MM.1S (cell line): ENCODE data around the gene E2F2.
A peak's percentile ranks its signal among the peaks of the same experiment; 100 is the strongest.

Experiments used
- DNase-seq: peaks from one replicate; pipeline ENCODE4 v3.0.0-alpha.2; 2015
- H2AFZ ChIP-seq: fragments of 300-600 bp; sonication (generic); 2 replicates; pipeline ENCODE4 v1.6.0; 2016; ENCODE audit warnings: antibody characterized with exemption, low read length
- H3F3A ChIP-seq: fragments of 300-600 bp; sonication (generic); 2 replicates; pipeline ENCODE4 v1.6.1; 2016; ENCODE audit warnings: mild to moderate bottlenecking, antibody characterized with exemption, low read length, moderate library complexity, mixed read lengths; ENCODE audit not compliant: insufficient read depth
- H3K27ac ChIP-seq: fragments of 300-600 bp; sonication (generic); 2 replicates; pipeline ENCODE4 v1.5.1; 2016; ENCODE audit warnings: mild to moderate bottlenecking, low read length
- H3K27me3 ChIP-seq: fragments of 300-600 bp; sonication (generic); replicated peaks from 2 replicates; pipeline ENCODE4 v1.6.0; 2016; ENCODE audit warnings: low read length; ENCODE audit not compliant: insufficient read depth
- H3K36me3 ChIP-seq: fragments of 300-600 bp; sonication (generic); replicated peaks from 2 replicates; pipeline ENCODE4 v1.6.1; 2016; ENCODE audit warnings: mild to moderate bottlenecking, low read length, mixed read lengths; ENCODE audit not compliant: insufficient read depth
- H3K4me1 ChIP-seq: fragments of 300-600 bp; sonication (generic); 2 replicates; pipeline ENCODE4 v1.6.1; 2016; ENCODE audit warnings: low read length, mixed read lengths
- H3K4me2 ChIP-seq: fragments of 300-600 bp; sonication (generic); 2 replicates; pipeline ENCODE4 v1.6.0; 2016; ENCODE audit warnings: low read depth, low read length
- H3K4me3 ChIP-seq: fragments of 300-600 bp; sonication (generic); 2 replicates; pipeline ENCODE4 v1.5.1; 2016; ENCODE audit warnings: low read length, mixed read lengths
- H3K79me2 ChIP-seq: fragments of 300-600 bp; sonication (generic); 2 replicates; pipeline ENCODE4 v1.6.1; 2016; ENCODE audit warnings: mixed run types, low read length, mixed read lengths
- H3K9ac ChIP-seq: fragments of 300-600 bp; sonication (generic); 2 replicates; pipeline ENCODE4 v1.6.1; 2016; ENCODE audit warnings: low read length, mixed read lengths
- H3K9me2 ChIP-seq: fragments of 300-600 bp; sonication (generic); replicated peaks from 2 replicates; pipeline ENCODE4 v1.6.1; 2016; ENCODE audit warnings: mild to moderate bottlenecking, low read length, mixed read lengths; ENCODE audit not compliant: insufficient read depth
- H3K9me3 ChIP-seq: fragments of 300-600 bp; sonication (generic); replicated peaks from 2 replicates; pipeline ENCODE4 v1.6.1; 2016; ENCODE audit warnings: mild to moderate bottlenecking, low read length, mixed read lengths; ENCODE audit not compliant: insufficient read depth
- H4K20me1 ChIP-seq: fragments of 300-600 bp; sonication (generic); 2 replicates; pipeline ENCODE4 v1.6.1; 2016; ENCODE audit warnings: mild to moderate bottlenecking, low read length, moderate library complexity, mixed read lengths; ENCODE audit not compliant: insufficient read depth
- CTCF ChIP-seq: fragments of 300-600 bp; sonication (generic); IDR thresholded peaks from 2 replicates; pipeline ENCODE4 v1.5.1; 2016; ENCODE audit warnings: antibody characterized with exemption, low read length, mixed read lengths
- EZH2 ChIP-seq: fragments of 300-600 bp; sonication (generic); optimal IDR thresholded peaks from 2 replicates; pipeline ENCODE3; 2017; ENCODE audit warnings: low read depth, mild to moderate bottlenecking, antibody characterized with exemption, low read length, mixed read lengths
- EZH2phosphoT487 ChIP-seq: fragments of 300-600 bp; sonication (generic); IDR thresholded peaks from 2 replicates; pipeline ENCODE4 v1.6.1; 2018; ENCODE audit warnings: antibody characterized with exemption, low read length

Gene E2F2

GRCh38 chr1:23567629-23567995 lies 36.6 kb upstream of the E2F2 start:
- Histone ChIP-seq H3K36me3 (no peaks in the 10 kb centered on the region), H3F3A (peaks cover 3% of the 10 kb centered on the region), H3K4me1 (peaks cover 4% of the 10 kb centered on the region; the same call in 1 of the 2 replicates), H3K9me3 (no peaks in the 10 kb centered on the region), H3K79me2 (no peaks in the 10 kb centered on the region), H3K4me2 (no peak overlapping the region), H4K20me1 (no peaks in the 10 kb centered on the region), H3K9me2 (no peaks in the 10 kb centered on the region), H3K9ac (no peak overlapping the region), H2AFZ (no peak overlapping the region), H3K27me3 (peaks cover 40% of the 10 kb centered on the region), H3K4me3 (no peak overlapping the region), H3K27ac (no peak overlapping the region)
- TF ChIP-seq CTCF = no peak
- no peak for TF ChIP-seq EZH2
- TF ChIP-seq EZH2phosphoT487 = no peak
- DNase-seq = no peak

- Histone ChIP-seq H3K27me3 (peaks cover 42% of the 10 kb centered on the region), H3K4me1 (peaks cover 5% of the 10 kb centered on the region; the same call in 1 of the 2 replicates), H3K9ac (no peak overlapping the region), H3K9me2 (no peaks in the 10 kb centered on the region), H3K4me2 (no peak overlapping the region), H3K27ac (no peak overlapping the region), H4K20me1 (no peaks in the 10 kb centered on the region), H3K79me2 (no peaks in the 10 kb centered on the region), H3F3A (peaks cover 8% of the 10 kb centered on the region), H3K36me3 (no peaks in the 10 kb centered on the region), H3K9me3 (no peaks in the 10 kb centered on the region), H3K4me3 (no peak overlapping the region), H2AFZ (no peak overlapping the region)
- no peak for TF ChIP-seq EZH2phosphoT487
- TF ChIP-seq CTCF = peak; percentile 16; the same call in 1 of the 2 replicates
- DNase-seq = no peak
Observed at GRCh38 chr1:23566304-23566703, 35.3 kb upstream of the E2F2 start.

- Histone ChIP-seq H2AFZ (no peak overlapping the region), H3K79me2 (no peaks in the 10 kb centered on the region), H3K9me2 (no peaks in the 10 kb centered on the region), H3F3A (peaks cover 13% of the 10 kb centered on the region), H3K27me3 (peaks cover 45% of the 10 kb centered on the region), H3K4me2 (no peak overlapping the region), H3K36me3 (no peaks in the 10 kb centered on the region), H4K20me1 (no peaks in the 10 kb centered on the region), H3K9ac (no peak overlapping the region), H3K4me3 (no peak overlapping the region), H3K9me3 (no peaks in the 10 kb centered on the region), H3K27ac (no peak overlapping the region), H3K4me1 (peaks cover 5% of the 10 kb centered on the region; the same call in 1 of the 2 replicates)
- DNase-seq = no peak
- TF ChIP-seq EZH2phosphoT487 (no peak), CTCF (no peak), EZH2 (no peak)
Observed at GRCh38 chr1:23565776-23566175, 34.7 kb upstream of the E2F2 start.
